ENCODE results near the gene FAM24A. TPM values are rescaled to one million over a fixed set of nuclear protein-coding genes. Genes with fewer than 3 reads are reported as not detected.

The FAM24A gene
- total RNA-seq, 1 donor from 2014 or later, result not detected

DNA sequence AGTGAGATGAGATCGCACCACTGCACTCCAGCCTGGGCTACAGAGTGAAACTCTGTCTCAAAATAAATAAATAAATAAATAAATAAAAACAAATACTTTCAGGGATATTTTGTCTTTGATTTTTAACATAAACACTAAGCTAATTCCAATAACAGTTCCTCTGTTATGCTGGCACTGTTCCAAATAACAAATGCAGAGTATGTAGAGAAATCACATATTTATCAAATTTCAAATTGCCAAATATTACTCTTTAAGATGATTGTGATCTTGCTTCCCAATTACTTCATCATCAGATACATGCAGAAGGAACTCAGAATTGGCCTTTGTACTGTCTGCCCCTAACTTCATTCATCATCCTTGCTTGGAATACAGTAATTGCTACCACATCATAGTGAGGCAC, 19.7 kb downstream of the FAM24A start:
- no peak for DNase-seq (ENCODE audit: low spot score)

DNA sequence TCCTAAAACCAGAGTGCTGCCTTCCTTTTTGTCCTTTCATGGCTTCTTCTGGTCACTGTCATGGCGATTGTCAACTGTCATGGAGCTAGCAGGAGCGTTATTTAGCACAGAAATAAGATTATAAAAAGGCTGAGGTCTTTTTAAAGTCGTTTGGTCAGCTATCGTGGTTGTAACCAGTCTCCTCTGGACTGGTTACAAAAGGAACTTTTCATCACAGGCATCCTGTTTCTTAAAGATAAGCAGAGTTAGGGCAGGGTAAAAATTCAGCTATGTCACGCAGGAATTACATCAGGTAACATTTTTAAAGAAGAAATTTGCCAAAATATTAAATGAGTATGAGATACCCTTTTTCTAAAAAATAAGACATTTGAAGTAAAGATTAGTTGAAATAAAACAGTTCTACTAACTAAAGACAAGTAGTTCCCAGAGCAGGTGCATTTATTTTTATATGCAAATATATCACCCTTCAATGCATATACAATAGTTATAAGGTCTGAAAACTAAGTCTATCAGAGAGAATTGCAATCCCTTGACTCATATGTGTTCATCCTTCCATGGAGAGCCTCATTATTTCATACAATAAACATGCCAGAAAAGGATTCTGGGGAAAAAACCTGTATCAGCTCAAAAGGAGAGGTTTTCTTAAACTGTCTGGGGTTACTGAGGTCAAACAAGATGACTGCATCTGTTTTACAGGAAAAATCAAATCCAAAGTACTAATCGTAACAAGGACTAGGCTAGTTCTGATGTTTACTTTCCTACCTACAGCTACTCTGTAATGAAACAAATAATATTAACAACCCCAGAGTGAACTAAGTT, 20.9 kb downstream of the FAM24A start:
- no peak for DNase-seq (ENCODE audit: low spot score)

DNA sequence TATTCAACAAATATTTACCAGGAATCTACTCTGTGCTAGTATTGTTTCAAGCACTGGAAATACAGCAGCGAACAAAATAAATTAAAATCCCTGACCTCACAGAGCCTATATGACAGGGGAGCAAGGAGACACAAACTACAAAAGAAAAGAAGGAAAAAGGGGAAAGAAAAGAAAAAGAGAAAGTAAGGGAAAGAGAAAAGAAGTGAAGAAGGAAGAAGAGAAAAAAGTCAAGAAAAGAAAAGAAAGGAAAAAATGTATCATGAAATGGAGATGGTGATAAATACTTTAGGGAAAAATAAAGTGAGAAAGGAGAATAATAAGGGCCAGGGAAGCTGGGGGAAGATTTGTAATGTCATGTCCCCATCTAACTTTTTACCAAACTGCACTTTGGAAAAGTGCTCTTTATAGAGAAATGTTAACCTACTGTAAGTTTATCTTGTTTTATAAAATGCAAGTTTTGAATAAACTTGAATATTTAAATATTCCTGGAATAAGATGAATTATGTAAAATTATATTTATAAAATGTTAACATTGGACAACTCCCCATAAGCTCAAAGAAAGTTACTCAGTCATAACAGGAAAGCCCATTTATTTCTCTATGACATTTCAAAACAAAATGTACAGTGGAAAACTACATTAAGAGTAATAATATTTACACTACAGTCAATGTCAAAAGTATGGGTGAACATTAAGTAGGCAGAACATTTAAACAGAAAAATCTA, 28.9 kb downstream of the FAM24A start:
- DNase-seq (ENCODE audit: low spot score), result no peak

DNA sequence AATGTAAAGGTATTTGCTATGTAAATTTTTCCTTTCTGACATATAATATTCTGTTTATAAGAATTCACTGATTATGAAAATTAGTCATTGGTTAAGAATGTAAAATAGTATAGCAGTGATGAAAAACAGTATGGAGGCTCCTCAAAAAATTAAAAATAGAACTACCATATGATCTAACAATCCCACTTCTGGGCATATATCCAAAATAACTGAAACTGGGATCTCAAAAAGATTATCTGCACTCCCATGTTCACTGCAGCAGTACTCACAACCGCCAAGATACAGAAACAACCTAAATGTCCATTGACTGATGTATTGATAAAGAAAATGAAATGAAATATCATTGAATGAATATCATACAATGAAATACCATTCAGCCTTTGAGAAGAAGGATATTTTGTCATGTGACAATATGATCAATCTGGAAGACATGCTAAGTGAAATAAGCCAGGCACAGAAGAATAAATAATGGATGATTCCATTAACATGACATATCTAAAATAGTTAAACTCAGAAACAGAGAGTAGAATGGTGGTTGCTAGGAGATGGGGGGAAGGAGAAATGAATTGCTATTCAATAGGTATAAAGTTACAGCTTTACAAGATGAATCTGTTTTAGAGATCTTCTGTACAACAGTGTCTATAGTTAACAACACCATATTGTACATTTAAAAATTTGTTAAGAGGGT, 29.6 kb downstream of the FAM24A start:
- DNase-seq (ENCODE audit: low spot score), result no peak

DNA sequence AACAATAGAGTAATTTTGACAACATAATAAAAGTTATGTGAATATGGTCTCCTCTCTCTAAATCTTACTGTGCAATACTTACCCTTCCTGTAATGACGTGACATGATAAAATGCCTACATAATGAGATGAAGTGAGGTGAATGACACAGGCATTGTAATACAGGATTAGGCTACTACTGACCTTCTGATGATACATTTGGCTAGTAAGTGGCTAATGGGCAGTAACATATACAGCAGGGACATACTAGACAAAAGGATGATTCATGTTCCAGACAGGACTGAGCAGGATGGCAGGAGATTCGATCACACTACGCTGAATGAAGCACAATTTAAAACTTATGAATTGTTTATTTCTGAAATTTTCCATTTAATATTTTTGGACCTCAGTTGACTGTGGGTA, 38.9 kb downstream of the FAM24A start:
- DNase-seq (ENCODE audit: low spot score), result no peak

DNA sequence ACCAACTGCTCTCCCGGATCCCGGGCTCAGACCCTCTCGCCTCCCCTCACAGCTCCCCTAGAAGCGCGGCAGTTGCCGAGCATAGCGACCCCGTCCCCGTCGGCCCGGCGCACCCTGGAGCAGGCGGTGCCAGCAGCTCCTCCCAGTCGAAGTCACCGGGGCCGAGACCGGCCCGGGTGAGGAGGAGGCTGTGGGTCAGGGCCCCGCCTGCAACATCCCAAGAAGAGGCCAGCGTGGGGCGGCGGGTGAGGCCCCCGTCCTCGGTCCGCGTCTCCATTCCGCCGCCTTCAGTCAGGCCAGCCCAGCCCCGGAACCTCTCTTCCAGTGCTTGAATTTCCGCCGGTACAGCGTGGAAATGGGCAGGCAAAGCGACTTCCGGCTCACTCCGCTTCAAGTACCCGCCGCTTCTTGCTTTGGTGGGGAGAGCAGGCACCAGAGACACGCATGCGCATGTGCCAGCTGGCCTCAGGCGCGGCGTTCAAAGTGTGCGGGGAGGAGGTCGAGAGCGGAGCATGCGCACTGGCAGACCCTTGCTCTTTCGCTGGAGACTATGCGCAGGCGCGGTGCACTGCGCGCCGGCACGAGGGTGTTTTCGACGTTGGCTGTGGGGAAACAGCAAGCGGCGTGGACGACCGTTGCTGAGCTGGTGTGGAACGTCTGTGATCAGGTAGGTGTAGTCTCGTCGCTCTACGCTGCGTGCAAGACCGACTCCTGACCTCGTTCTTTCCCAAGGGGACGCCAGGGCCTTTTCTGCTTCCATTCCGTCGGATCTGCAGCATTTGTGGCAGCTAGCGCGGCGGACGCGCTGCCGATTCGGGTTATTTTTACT, 43.7 kb downstream of the FAM24A start, which contains the start of gene C10orf88:
TSS of gene C10orf88 (minus strand) at position 326 of the 829 bp plus-strand sequence. CDS start at position 277, 49 bp downstream.
- peak; percentile 97 for DNase-seq (ENCODE audit: low spot score)

DNA sequence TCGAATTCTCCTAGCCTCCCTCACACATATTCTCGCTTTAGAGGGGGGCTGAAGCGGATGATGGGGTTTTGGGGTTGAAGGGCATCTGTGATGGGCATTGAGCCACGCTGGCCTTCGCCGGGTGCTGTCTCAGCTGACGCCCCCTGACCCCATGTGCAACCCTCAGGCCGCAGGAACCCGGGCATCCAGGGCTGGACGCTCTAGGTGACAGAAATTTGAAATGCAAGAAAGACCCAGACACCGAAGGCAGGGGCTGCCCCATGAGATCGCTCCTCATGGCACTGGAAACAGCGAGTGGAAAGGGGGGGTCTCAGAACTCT, 44.3 kb downstream of the FAM24A start:
- DNase-seq (ENCODE audit: low spot score), result no peak

DNA sequence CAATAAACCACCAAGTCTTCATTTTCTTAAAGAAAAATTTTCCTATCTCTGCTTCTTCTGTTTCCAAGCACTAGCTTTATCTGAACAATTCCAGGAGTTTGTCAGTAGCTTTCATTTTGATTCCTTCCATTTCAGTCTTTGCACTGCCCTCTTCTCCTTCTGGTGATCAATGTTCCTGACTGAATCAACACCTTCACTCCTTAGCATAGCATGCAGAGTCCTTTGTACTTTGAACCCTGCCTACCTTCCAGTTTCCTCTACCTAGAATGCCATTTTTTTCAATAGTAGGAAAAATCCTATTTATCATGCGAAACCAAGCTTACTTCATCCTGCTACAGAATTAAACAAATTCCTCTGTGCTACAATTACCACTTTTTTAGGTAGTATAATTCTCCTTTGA, 45.5 kb downstream of the FAM24A start:
- DNase-seq (ENCODE audit: low spot score), result peak; percentile 30

DNA sequence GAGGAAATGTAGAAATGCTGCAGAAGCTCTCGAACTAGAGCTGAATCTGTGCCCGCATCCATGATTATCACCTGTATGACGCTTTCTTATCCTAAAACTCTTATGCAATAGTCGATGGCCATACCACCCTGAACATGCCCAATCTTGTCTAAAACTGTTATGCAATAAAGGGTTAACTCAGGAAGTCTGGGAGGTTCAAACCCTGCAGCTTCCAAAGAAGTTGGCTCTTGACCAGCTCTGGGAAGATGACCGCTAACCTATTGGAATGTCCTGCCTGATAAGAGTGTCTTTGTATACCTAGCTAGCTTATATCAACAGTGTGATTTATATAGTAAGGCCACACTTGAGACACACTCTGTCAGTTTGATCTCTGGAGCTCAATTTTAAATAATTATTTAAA, 47.1 kb downstream of the FAM24A start:
- DNase-seq (ENCODE audit: low spot score), result no peak

DNA sequence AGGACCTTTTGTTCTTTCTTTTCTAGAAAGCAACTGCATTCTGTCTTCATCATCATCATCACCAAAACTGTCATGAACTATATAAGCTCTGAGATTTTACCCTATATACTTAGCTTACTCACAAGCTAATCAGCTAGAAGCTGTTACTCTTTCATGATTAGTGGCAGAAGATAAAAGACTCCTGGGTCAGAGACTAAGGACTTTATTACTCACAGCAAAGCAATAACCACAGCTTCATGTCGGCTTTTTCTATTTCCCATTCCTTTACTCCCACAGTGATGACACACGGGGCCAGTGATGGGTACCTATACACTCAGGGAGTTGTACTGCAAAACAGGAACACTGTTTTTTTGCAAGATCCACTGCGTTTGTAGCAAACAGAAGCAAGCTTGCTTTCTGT, 52.0 kb downstream of the FAM24A start:
- DNase-seq (ENCODE audit: low spot score), result no peak

Other genes with a start within 250 kb of the FAM24A start
- not detected for gene C10orf120, start 210.8 kb upstream of the FAM24A start, total RNA-seq
- 2.7 TPM for gene CUZD1, start 64.8 kb upstream of the FAM24A start, total RNA-seq
- 4.9 TPM for gene FAM24B, start 31.0 kb upstream of the FAM24A start, total RNA-seq
- 8.5 TPM for gene C10orf88, start 43.6 kb downstream of the FAM24A start, total RNA-seq
- gene PSTK, start 69.8 kb downstream of the FAM24A start, total RNA-seq, result 9.4 TPM
- 15.3 TPM for gene IKZF5, start 98.2 kb downstream of the FAM24A start, total RNA-seq
- 36.1 TPM for gene ACADSB, start 98.4 kb downstream of the FAM24A start, total RNA-seq
- 1.6 TPM for gene HMX3, start 225.4 kb downstream of the FAM24A start, total RNA-seq
- 0.69 TPM for gene HMX2, start 237.5 kb downstream of the FAM24A start, total RNA-seq
- 64.3 TPM for gene BUB3, start 243.8 kb downstream of the FAM24A start, total RNA-seq

Data from mucosa of gallbladder (tissue), 1 donor.